Activated CD4-positive, CD25-positive, alpha-beta regulatory T cell treated with anti-CD3 and anti-CD28 coated beads, Interleukin-2, amount 50 U/mL, for 24 hours (primary cell): Measurements from ENCODE around the gene AUP1.
"Not testable (repeated sequence)": the region's sequence is repeated elsewhere in the genome, so short reads cannot be mapped to it uniquely, and the experiment has no call there.

Experiments used
- ATAC-seq, 2 donors: fragments of 150-1000 bp; cut with Tn5 transposase; one replicate each; pipeline ENCODE4 v1.10.0; 2021; ENCODE audit warnings: mild to moderate bottlenecking in 1 of 2, moderate library complexity in 1 of 2

AUP1 gene, protein sequence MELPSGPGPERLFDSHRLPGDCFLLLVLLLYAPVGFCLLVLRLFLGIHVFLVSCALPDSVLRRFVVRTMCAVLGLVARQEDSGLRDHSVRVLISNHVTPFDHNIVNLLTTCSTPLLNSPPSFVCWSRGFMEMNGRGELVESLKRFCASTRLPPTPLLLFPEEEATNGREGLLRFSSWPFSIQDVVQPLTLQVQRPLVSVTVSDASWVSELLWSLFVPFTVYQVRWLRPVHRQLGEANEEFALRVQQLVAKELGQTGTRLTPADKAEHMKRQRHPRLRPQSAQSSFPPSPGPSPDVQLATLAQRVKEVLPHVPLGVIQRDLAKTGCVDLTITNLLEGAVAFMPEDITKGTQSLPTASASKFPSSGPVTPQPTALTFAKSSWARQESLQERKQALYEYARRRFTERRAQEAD

DNA sequence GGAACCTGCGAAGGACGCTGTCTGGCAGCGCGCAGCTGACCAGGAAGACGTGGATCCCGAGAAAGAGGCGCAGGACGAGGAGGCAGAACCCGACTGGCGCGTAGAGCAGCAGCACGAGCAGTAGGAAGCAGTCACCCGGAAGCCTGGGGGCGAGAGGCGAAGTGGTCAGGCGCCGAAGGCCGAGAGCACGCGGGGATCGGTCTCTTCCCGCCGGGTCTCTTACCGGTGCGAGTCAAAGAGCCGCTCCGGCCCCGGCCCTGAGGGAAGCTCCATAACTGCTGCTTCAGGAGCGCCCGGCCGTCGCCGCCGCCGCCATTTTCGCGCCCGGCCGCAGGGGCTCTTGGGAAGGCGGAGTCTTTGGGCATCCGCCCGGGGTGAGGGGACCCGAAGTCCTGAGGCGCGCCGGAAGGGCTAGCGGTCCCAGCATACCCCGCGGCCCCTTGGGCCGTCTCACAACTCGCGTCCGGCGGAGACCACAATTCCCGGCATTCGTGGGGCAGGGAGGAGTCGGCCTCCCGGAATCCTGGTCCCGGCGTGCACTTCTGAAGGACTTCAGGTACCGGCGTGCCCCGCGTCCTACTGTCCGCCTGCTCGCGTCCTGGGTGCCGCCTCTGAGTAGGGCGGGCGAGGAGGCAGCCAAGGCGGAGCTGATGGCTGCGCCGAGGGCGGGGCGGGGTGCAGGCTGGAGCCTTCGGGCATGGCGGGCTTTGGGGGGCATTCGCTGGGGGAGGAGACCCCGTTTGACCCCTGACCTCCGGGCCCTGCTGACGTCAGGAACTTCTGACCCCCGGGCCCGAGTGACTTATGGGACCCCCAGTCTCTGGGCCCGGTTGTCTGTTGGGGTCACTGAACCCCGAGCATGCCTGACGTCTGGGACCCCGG lies at the start of gene AUP1, which contains the start of gene HTRA2:
Gene AUP1 (minus strand): TSS at position 350 of the 882 bp plus-strand sequence. CDS start 77 bp downstream, at position 273.
Gene HTRA2 (plus strand): TSS at position 577 of the 882 bp plus-strand sequence. CDS start 74 bp downstream, at position 651.
- ATAC-seq: peak; percentile 90 to 93

DNA sequence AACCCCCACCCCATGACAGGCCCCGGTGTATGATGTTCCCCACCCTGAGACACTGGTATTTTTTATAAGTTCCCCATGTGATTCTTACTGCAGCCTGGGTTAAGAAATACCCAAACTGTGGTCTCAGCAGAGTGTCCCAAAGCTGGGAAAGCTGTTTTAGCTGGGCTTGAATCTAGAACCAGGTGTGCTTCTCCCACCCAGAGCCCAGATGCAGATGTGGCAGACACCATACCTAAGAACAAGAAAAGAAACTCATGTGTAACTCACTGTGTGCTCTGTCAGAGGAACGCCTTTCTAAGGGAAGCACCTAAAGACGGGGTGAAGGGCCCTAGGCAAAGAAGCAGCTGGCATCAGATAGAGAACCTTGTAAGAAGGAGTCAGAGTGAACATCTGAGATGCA lies 48.9 kb upstream of the AUP1 start:
- peak in 1 of 2 donors; percentile 46 for ATAC-seq

DNA sequence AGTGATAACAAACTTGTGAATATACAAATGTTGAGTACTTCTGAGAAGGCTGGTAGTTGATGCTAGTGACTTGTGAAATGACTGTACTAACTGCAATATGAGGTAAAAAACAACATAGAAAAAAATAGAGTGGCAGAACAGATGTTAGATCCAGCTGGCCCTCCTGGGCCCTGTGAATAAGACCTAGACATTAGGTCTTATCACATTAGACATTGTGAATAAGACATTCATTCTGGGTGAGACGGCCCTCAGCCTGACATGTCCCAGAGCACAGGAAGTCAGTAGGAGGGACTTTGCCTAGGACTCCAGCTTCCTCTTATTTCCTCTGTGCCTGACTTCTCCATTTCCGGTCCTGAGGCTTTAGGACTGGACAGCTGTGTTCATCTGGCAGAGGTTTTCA lies 47.9 kb upstream of the AUP1 start:
- ATAC-seq: peak; percentile 66 to 73

DNA sequence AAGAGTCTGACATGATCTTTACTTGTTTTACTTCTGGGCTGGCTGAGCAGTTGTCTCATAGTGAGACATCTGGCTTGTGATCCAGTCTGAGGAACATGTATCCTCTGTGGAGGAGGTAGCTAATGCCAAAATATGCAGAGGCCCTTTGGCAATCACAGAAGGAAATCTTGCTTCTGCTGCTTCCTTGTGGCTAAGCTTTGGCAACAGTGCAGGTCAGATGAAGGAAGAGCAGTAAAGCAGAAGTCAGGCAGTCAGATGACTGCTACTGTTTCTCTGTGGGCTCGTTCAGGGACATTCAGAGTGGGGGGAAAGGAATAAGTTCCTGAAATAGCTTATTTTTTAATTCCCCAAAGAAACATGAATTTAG lies 47.3 kb upstream of the AUP1 start:
- ATAC-seq: no peak

DNA sequence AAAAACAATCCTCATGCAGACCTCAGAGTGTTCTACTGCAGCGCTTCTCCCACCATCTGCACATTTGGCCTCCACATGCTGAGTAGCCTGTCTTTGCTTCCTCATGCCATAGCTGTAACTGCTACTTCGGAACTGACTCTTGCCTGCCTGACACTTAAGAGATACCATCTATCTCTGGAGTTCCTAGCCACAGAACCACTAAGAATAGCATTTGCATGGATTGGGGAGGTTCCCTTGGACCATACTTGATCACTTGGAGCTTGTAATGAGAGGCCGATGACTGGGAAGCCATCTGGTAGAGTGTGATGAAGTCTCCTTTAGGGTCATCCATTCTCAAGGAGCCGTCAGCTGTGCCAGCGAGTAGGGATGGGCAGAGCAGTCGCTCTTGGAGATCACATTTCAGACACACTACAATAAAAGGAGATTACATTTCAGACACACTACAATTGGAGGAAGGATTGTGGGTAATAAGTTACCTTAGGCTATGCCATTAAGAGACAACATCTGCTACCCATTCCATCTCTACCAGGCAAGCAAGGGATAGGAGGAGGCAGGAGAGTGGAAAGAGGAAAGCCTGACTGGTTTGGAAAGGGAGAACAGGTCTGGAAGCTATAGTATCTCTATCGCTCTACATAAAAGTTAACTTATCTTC lies 46.8 kb upstream of the AUP1 start:
- no peak for ATAC-seq

DNA sequence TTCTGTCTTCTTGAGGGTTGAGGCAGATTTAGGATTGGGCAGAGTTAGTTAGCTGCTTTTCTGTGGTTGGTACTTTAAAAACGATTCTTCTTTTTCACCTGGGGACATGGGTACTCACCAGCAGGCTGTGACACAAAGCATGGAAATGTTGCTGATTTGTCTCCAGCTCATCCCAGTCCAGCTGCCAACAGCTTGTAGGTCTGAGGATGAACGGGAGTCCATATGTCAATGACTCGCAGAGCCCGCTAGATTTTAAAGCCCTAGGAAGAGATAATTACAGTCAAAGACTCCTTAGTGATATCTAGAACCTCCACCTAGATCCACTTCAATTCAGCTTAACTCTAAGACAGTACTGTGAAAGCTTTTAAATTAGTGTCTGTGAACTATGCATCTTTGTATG lies 45.8 kb upstream of the AUP1 start:
- no peak for ATAC-seq

DNA sequence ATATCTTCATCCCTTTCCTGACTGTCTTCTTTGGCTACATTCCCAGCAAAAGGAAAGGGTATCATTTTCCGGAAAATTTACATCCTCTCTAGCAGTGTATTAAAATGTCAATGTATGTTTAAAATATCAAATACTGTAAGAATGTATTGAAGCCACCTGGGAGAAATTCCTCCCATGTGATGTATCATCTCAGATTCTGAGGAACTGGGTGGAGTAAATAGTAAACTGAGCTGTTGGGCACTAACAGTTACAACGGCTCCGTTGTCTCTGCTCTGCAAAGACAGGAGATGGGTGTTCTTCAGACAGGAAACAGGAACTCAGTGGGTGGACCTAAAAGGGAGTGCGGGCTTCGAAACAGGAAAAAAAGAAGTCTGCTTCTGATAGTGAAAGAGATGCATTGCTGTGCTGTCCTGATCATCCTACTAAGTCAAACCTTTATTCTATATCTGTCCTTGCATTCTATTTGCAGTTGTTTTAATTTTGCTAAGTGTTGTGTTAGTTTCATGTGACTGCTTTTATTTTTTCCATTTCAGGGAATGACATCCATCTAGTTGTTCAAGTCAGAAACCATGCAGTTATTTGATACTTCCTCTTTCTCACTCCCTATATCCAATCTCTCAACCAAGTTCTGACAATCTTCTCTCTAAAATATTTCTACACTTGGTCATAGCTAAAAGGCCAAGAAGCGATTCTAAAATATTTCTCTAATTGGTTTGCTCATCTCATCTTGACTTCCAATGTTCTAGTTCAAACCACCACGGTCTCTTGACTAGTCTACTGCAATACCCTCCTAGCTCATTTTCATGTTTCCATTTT lies 44.4 kb upstream of the AUP1 start:
- peak; percentile 44 to 55 for ATAC-seq

DNA sequence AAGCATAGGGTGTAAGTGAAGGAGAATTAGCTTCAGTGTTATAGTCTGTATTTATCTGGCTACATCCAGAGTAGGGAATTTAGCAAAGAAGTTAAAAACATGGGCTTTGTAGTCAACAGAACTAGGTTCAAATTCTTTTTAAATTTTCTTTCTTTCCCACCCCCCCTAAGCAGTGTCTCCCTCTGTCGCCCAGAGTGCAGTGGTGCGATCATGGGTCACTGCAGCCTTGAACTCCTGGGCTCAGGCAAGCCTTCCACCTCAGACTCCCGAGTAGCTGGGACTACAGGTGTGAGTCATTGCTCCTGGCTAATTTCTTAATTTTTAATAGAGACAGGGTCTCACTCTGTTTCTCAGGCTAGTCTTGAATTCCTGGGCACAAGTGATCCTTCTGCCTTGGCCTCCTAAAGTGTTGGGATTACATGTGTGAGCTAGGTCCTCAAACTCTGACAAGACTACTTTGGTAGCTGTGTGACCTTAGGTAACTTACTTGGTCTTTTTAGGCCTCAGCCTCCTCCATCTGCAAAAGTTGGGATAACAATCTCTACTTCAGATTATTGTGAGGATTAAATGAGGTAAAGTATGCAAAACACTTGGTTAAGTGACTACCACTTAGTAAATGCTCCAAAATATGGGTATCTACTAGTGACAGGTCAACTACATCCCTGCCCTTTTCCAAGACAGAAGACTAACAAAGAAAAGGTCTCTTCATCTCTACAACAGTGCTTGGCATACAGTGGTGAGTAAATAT lies 42.8 kb upstream of the AUP1 start:
- ATAC-seq: no peak

DNA sequence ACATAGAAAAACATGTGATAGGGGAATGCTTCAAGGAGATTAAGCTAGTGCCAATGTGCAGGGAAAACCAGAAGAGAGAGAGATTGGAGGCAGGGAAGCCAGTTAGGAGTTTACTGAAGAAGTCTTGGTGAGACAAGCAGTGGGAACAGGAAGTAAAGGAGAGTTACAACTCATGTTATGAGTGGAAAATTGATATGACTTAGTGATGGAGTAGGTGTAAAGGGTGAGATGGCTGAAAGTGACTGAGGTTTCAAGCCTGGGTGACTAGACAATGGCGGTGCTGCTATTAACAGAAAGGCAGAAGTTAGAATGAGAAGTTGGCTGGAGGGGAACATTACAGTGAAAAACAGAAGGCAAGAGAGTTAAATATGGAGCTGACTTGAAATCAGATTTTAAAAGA lies 41.6 kb upstream of the AUP1 start:
- peak; percentile 68 to 73 for ATAC-seq

DNA sequence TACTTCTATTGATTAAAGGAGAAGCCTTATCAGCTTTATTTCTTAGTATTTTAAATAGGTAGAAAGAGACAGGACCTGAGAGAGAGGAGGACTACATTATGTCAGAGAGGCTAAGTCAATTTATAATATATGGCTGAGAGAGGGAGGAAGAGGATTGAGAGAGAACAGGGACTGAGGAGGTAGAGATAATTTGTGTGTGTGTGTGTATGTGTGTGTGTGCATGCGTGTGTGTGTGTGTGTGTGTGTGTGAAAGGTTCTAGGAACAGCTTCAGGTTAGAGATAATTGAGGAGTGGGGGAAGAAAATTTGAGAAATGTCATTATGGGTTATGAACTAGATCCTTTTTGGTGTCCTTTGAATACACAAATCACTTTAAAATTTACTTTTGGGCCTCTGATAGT lies 40.2 kb upstream of the AUP1 start:
- ATAC-seq: no peak

DNA sequence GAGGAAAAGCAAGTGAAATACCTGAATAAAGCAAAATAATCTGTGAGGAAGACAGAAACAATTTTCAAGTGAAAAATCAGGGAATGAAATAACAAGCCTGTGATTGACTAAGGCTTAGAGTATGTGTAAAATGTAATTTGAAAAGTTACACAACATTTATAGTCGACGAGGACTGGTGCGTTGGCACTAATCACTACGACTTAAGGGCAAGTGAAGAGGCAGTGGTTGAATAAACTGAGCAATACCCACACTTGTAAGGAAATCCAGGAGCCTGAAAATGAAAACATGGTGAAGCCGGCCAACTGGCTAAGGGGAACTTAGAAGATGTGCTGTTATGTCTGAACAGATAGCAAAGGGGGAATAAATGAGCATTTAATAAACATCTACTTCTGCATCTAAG lies 38.4 kb upstream of the AUP1 start:
- ATAC-seq: no peak

DNA sequence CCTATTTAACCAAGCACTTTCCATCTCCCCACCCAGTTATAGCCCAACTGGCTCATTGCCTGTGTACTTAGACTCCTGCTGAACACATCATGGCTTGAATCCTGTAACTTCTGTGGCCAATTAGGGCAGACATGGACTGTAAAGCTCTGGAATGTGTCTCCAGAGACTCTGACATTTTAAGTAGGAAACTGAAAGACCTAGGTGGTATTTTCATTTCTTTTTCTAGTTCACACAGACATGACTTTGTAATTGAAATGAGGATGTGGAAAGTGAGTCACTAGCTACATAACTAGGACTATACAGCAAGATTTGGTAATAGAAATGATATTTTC lies 37.2 kb upstream of the AUP1 start:
- peak; percentile 47 to 48 for ATAC-seq

DNA sequence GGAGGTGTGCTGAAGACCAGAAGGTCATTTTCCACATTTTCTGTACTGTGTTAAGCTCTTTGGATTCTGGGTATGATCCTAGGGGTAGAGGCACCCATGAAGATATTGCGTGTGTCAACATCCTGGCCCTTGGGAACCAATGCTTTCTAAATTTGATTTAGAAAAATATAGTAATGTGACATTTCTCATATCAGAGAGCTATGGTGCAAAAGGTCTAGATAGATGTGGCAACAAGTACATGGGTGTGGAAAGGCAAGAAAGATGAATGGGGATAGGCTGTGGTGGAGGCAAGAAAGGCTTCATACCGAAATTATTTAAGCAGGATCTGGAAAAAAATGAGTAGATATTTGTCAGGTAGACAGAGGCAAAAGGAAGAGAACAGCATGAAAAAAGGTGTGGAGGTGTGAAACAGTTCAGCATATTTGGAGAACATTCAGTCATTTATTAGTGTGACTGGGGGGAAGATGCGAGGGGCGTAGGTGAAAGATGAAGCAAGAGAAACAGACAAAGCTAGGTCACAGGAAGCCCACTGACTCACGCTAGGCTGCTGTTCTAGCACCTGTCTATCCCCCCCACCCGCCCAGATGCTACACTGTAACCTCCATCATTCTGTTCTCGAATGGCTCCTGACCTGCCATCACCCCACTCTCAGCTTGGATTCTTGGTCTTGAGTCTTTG lies 36.7 kb upstream of the AUP1 start:
- peak; percentile 8 to 19 for ATAC-seq

DNA sequence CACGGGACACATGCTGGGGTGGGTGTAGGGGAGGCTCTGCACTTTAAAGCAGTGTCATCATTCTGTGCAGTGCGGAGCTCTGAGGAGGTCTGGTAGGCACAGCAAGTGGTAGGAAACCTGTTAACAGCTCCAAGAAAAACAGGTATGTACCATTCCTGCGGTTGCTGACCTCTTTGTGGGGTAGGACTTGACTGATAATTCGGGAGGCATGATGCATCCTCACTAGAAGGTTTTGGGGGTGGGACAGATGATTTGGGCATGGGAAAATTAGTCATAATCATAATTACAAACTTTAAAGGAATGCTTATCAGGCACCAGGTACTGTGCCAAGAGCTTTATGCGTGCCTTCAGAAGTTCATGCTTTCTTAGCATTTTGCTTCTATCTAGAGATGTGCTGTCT lies 34.7 kb upstream of the AUP1 start:
- no peak for ATAC-seq

DNA sequence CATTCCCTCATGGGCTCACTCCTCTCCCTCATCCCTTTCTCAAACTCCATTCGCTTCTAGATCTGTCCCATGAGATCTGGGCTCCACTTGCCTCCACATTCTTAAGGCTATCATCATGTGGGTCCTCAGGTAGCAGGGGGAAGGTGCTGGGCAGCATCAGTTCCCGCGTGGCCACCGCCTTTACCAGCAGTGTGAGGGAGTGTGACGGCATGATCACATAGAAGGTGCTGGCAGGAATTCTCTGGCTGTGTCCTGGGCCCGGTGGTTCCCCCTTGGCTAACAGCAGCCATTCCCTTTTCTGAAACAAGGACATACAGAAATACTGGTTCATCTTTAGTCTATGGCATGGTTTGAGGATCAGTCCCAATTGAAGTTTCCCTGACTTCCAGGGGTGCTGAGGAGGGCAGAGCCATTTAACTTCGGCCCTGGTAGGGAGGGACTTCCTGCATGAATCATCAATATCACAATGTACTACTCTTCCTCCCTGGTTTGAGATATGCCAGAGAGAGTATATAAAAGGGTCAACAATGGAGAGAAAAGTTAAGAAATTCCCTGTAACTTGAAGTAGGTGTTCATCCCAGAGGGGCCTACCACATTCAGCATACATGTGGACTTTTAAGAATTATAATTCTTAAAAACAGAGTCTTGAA lies 32.7 kb upstream of the AUP1 start:
- ATAC-seq: no peak

DNA sequence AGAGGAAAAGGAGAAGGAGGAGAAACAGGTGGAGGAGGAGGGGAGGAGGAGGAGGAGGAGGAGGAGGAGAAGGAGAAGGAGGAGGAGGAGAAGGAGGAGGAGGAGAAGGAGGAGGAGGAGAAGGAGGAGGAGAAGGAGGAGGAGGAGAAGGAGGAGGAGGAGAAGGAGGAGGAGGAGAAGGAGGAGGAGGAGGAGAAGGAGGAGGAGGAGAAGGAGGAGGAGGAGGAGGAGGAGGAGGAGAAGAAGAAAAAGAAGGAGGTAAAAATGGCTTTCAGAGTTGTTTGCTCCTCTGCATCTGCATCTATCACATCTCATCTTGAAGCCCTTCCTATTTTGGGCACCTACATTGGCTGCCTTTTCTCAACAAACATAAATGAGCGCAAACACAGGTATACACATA lies 31.5 kb upstream of the AUP1 start:
- not testable (repeated sequence) for ATAC-seq

DNA sequence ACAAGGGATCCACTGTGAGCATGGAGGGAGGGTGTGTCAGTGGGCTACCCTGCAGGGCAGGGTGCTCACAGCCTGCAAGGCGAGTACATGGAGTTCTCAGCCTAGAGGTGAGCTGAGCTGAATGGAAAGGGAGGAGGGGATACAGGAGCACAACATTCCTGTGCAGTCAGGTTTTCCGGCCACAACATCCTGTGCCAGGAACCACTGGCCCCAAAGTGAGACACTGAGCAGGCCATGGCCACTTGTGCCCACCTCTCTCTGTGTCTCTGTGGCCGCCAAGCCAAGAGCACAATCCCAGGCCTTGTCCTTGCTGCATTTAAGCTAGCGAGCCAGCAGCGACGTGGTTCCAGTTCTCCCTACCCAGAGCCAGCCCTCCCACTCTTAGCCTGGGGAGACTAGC lies 31.1 kb upstream of the AUP1 start:
- no peak for ATAC-seq

DNA sequence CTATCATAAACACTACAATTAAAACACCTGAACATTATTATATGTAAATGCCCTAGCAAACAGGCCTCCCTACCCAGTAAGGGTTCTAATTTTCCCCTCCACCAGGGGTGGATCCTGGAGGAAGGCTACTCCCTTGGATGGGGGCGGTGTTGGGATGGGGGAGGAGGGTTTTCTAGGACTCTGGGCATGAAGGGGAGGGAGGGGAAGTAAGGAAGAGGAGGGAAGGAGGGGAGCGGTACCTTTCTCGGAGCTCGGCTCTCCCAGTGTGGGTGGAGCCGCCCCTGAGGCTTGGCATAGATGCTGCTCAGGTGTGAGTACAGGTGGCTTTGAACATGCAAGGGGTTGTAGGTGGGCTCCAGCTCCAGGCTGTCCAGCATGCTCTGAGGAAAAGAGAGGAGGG lies 30.4 kb upstream of the AUP1 start:
- no peak for ATAC-seq

DNA sequence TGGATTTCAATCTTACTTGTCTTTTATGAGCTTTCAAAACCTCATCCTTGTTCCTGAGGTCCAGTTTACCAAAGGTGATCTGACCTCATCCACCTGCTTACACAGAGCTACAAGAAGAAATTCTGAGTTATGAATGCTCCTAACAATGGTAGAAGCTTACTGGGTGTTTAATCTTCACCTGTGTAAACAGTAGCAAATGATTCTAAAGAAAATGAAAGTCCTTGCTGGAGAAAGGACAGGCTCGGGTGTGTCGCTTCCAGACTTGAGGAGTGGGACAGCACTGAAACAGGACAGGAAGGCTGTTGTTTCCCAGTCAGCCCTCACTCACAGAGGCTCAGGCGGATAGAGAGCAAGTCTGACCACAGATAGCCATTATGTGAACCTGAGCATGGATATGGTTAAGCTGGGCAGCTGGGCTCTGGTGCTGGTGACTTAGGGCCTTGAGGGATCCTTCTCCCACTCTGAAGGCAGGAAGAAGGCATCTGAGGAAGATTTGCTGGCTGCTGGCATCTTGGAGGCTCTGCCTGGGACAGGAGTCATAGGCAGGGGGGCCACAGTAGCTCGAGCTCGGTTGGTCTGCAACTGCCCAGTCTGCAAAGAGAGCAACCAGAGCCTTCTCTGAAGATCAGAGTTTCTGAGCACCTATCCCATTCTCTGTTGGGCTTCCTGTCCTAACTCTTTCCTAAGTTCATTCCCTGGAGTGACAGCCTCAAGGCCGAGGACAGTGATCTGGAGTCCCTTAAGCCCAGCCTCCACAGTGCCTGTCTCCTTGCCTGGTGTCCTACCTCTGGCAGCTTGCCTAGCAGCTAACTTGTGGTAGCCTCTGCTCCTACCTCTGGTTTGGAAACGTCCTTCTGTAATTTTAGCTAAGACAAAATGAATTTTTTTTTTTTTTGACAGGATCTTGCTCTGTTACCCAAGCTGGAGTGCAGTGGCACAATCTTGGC lies 29.1 kb upstream of the AUP1 start:
- ATAC-seq: no peak
